Measurements from ENCODE around the gene STK4. TPM values are rescaled to one million over a fixed set of nuclear protein-coding genes. Genes with fewer than 3 reads are reported as not detected.

STK4 gene
- total and polyA plus RNA-seq, 3 donors from 2014 or later, result 24.9 to 42.7 (median 39.6) TPM

GRCh38 chr20:45117581-45117980 is 151.3 kb downstream of the STK4 start:
- DNase-seq, result no peak
- H3K27me3 ChIP-seq, result no peaks in the 10 kb centered on the region
- no peak overlapping the region for H3K4me3 ChIP-seq
- H3K4me1 ChIP-seq, result no peaks in the 10 kb centered on the region
- H3K27ac ChIP-seq, result no peak overlapping the region
- no peaks in the 10 kb centered on the region for H3K9me3 ChIP-seq
- 79 to 81% methylated on average over 4 of the region's 4 CpGs for WGBS, 2 donors
- TF ChIP-seq CTCF (IDR thresholded peaks at IDR 0.05), result no peak
- TF ChIP-seq POLR2A (IDR thresholded peaks at IDR 0.05), result no peak
- no peaks in the 10 kb centered on the region for H3K36me3 ChIP-seq (ENCODE audit: low read depth, missing control alignments)
- intact Hi-C loops (cut with DNase I; ENCODE audit: low total_unique reads), result no loop called here

- Histone ChIP-seq H3K27me3 (no peaks in the 10 kb centered on the region), H3K4me3 (no peak overlapping the region), H3K27ac (no peak overlapping the region), H3K4me1 (no peaks in the 10 kb centered on the region), H3K36me3 (ENCODE audit: low read depth, missing control alignments) (no peaks in the 10 kb centered on the region), H3K9me3 (no peaks in the 10 kb centered on the region)
- intact Hi-C loops (cut with DNase I; ENCODE audit: low total_unique reads), result no loop called here
- no peak for DNase-seq
- no peak for TF ChIP-seq CTCF (IDR thresholded peaks at IDR 0.05)
- no peak for TF ChIP-seq POLR2A (IDR thresholded peaks at IDR 0.05)
- WGBS, 2 donors, result 86 to 93% methylated on average over 2 of the region's 2 CpGs
These were observed 151.7 kb downstream of the STK4 start for GRCh38 chr20:45118028-45118427.

- 82 to 84% methylated on average over 2 of the region's 2 CpGs for WGBS, 2 donors
These were observed 153.4 kb downstream of the STK4 start for GRCh38 chr20:45119556-45120266.

GRCh38 chr20:45121388-45121787 is 155.1 kb downstream of the STK4 start:
- TF ChIP-seq POLR2A (IDR thresholded peaks at IDR 0.05), result no peak
- TF ChIP-seq CTCF (IDR thresholded peaks at IDR 0.05), result no peak
- H3K4me3 ChIP-seq, result no peak overlapping the region
- intact Hi-C loops (cut with DNase I; ENCODE audit: low total_unique reads), result no loop called here
- H3K27ac ChIP-seq, result no peak overlapping the region
- H3K9me3 ChIP-seq, result no peaks in the 10 kb centered on the region
- H3K4me1 ChIP-seq, result no peaks in the 10 kb centered on the region
- no peaks in the 10 kb centered on the region for H3K36me3 ChIP-seq (ENCODE audit: low read depth, missing control alignments)
- no peak for DNase-seq
- H3K27me3 ChIP-seq, result no peaks in the 10 kb centered on the region
- WGBS, 2 donors, result 88 to 94% methylated on average over 2 of the region's 2 CpGs

More at GRCh38 chr20:45119556-45120266, 153.4 kb downstream of the STK4 start:
- Histone ChIP-seq H3K4me3 (no peak overlapping the region), H3K4me1 (no peaks in the 10 kb centered on the region), H3K9me3 (no peaks in the 10 kb centered on the region), H3K27ac (no peak overlapping the region), H3K27me3 (no peaks in the 10 kb centered on the region), H3K36me3 (ENCODE audit: low read depth, missing control alignments) (no peaks in the 10 kb centered on the region)
- intact Hi-C loops (cut with DNase I; ENCODE audit: low total_unique reads), result no loop called here
- no peak for TF ChIP-seq POLR2A (IDR thresholded peaks at IDR 0.05)
- no peak for TF ChIP-seq CTCF (IDR thresholded peaks at IDR 0.05)
- DNase-seq, result no peak

GRCh38 chr20:45124365-45124764 is 158.1 kb downstream of the STK4 start, which contains the start of gene WFDC12:
WFDC12 (minus strand) TSS chr20:45124465; CDS start chr20:45124447, 18 bp downstream.
- Histone ChIP-seq H3K27ac (no peak within 1 kb of the TSS), H3K9me3 (no peaks in the 10 kb centered on the region), H3K4me1 (no peaks in the 10 kb centered on the region), H3K4me3 (no peak within 1 kb of the TSS), H3K36me3 (ENCODE audit: low read depth, missing control alignments) (no peaks in the 10 kb centered on the region), H3K27me3 (no peaks in the 10 kb centered on the region)
- DNase-seq, result no peak
- WGBS, 2 donors, result 82 to 89% methylated on average over 5 to 6 of the region's 6 CpGs
- intact Hi-C loops (cut with DNase I; ENCODE audit: low total_unique reads), result no loop called here
- TF ChIP-seq POLR2A (IDR thresholded peaks at IDR 0.05) (no peak), CTCF (IDR thresholded peaks at IDR 0.05) (no peak)

All from testis (tissue), 3 donors.